Measurements from ENCODE around the gene ZNF837. TPM values are rescaled to one million over a fixed set of nuclear protein-coding genes. Genes with fewer than 3 reads are reported as not detected.
A peak's percentile ranks its signal among the peaks of the same experiment; 100 is the strongest.

The ZNF837 gene
- total and polyA plus RNA-seq, 2 of the 13 experiments (the other 11 are each of a cell fraction or from before 2014, with no cell fraction given) = 0.29 to 1.3 TPM

DNA sequence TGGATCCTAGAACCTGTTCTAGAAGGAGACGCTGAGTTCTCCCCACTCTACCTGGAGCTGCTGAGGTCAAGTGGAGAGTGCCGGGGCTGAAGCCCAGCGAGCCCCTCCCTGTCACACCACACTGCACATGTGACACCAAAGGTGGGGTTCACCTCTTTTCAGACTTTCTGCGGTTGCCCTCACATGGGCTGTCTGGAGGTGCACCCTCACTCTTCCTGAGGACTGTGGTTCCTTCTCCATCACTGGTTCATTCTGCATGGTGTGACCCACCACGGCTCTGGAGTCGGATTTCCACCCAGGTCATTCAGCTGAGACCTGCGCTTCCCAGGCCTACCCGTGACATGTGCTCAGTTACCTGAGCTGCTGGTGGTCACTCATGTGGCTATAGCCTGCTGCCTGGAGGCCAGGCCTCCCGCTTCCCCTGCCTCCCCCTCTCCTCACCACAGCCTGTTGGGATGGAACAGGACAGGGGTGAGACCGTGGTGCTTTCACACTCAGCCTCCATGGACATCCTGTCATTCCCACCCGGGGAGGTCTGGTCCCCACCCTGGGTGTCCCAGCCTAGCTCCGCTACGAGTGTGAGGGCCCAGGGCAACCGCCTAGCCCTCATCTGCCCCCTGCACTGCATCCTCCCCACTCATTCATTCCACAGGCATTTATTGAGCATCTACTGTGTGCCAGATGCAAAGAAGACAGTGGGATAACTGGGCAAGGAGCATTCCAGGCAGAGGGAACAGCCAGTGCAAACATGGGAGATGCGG lies 26.9 kb downstream of the ZNF837 start (continued):
- TF ChIP-seq, protein P1, sequence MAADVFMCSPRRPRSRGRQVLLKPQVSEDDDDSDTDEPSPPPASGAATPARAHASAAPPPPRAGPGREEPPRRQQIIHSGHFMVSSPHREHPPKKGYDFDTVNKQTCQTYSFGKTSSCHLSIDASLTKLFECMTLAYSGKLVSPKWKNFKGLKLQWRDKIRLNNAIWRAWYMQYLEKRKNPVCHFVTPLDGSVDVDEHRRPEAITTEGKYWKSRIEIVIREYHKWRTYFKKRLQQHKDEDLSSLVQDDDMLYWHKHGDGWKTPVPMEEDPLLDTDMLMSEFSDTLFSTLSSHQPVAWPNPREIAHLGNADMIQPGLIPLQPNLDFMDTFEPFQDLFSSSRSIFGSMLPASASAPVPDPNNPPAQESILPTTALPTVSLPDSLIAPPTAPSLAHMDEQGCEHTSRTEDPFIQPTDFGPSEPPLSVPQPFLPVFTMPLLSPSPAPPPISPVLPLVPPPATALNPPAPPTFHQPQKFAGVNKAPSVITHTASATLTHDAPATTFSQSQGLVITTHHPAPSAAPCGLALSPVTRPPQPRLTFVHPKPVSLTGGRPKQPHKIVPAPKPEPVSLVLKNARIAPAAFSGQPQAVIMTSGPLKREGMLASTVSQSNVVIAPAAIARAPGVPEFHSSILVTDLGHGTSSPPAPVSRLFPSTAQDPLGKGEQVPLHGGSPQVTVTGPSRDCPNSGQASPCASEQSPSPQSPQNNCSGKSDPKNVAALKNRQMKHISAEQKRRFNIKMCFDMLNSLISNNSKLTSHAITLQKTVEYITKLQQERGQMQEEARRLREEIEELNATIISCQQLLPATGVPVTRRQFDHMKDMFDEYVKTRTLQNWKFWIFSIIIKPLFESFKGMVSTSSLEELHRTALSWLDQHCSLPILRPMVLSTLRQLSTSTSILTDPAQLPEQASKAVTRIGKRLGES (CRISPR knock-in tag; IDR thresholded peaks at IDR 0.05; ENCODE audit: borderline replicate concordance) = no peak
- TF ChIP-seq MTF2 (CRISPR knock-in tag; IDR thresholded peaks at IDR 0.05; ENCODE audit: borderline replicate concordance) = no peak
- TF ChIP-seq, protein P2, sequence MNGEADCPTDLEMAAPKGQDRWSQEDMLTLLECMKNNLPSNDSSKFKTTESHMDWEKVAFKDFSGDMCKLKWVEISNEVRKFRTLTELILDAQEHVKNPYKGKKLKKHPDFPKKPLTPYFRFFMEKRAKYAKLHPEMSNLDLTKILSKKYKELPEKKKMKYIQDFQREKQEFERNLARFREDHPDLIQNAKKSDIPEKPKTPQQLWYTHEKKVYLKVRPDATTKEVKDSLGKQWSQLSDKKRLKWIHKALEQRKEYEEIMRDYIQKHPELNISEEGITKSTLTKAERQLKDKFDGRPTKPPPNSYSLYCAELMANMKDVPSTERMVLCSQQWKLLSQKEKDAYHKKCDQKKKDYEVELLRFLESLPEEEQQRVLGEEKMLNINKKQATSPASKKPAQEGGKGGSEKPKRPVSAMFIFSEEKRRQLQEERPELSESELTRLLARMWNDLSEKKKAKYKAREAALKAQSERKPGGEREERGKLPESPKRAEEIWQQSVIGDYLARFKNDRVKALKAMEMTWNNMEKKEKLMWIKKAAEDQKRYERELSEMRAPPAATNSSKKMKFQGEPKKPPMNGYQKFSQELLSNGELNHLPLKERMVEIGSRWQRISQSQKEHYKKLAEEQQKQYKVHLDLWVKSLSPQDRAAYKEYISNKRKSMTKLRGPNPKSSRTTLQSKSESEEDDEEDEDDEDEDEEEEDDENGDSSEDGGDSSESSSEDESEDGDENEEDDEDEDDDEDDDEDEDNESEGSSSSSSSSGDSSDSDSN (CRISPR knock-in tag; IDR thresholded peaks at IDR 0.05) = peak; percentile 1; the same call in 1 of the 2 replicates
- TF ChIP-seq ZBTB3 (CRISPR knock-in tag; IDR thresholded peaks at IDR 0.05; ENCODE audit: borderline replicate concordance, low read depth) = no peak
- TF ChIP-seq ZFP82 (CRISPR knock-in tag; IDR thresholded peaks at IDR 0.05; ENCODE audit: borderline replicate concordance) = no peak
- TF ChIP-seq KDM5B (CRISPR knock-in tag; IDR thresholded peaks at IDR 0.05; ENCODE audit: borderline replicate concordance) = 0 out of 2 replicates have a peak, but pooled peaks have one; percentile 27
- 0 out of 2 replicates have a peak, but pooled peaks have one; percentile 26 for TF ChIP-seq PHF21A (CRISPR knock-in tag; IDR thresholded peaks at IDR 0.05)
- TF ChIP-seq, protein P3, sequence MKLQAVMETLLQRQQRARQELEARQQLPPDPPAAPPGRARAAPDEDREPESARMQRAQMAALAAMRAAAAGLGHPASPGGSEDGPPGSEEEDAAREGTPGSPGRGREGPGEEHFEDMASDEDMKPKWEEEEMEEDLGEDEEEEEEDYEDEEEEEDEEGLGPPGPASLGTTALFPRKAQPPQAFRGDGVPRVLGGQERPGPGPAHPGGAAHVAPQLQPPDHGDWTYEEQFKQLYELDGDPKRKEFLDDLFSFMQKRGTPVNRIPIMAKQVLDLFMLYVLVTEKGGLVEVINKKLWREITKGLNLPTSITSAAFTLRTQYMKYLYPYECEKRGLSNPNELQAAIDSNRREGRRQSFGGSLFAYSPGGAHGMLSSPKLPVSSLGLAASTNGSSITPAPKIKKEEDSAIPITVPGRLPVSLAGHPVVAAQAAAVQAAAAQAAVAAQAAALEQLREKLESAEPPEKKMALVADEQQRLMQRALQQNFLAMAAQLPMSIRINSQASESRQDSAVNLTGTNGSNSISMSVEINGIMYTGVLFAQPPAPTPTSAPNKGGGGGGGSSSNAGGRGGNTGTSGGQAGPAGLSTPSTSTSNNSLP (IDR thresholded peaks at IDR 0.05; ENCODE audit: low read depth, low read length) = no peak
- 0 out of 2 replicates have a peak, but pooled peaks have one; percentile 52 for TF ChIP-seq ZNF766 (CRISPR knock-in tag; IDR thresholded peaks at IDR 0.05; ENCODE audit: borderline replicate concordance)
- no peak for TF ChIP-seq TGIF2 (CRISPR knock-in tag; IDR thresholded peaks at IDR 0.05)
- no peak for TF ChIP-seq ZNF326 (CRISPR knock-in tag; IDR thresholded peaks at IDR 0.05; ENCODE audit: borderline replicate concordance)
- no peak for TF ChIP-seq DNMT1 (CRISPR knock-in tag; IDR thresholded peaks at IDR 0.05)
- no peak for TF ChIP-seq SNRNP70 (IDR thresholded peaks at IDR 0.05; ENCODE audit: low read depth, low read length)
- TF ChIP-seq NR2C2 (CRISPR knock-in tag; IDR thresholded peaks at IDR 0.05; ENCODE audit: borderline replicate concordance) = peak; percentile 44; the same call in 1 of the 2 replicates
- TF ChIP-seq, protein P4, sequence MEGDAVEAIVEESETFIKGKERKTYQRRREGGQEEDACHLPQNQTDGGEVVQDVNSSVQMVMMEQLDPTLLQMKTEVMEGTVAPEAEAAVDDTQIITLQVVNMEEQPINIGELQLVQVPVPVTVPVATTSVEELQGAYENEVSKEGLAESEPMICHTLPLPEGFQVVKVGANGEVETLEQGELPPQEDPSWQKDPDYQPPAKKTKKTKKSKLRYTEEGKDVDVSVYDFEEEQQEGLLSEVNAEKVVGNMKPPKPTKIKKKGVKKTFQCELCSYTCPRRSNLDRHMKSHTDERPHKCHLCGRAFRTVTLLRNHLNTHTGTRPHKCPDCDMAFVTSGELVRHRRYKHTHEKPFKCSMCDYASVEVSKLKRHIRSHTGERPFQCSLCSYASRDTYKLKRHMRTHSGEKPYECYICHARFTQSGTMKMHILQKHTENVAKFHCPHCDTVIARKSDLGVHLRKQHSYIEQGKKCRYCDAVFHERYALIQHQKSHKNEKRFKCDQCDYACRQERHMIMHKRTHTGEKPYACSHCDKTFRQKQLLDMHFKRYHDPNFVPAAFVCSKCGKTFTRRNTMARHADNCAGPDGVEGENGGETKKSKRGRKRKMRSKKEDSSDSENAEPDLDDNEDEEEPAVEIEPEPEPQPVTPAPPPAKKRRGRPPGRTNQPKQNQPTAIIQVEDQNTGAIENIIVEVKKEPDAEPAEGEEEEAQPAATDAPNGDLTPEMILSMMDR (CRISPR knock-in tag; IDR thresholded peaks at IDR 0.05) = no peak
- TF ChIP-seq, protein P5, sequence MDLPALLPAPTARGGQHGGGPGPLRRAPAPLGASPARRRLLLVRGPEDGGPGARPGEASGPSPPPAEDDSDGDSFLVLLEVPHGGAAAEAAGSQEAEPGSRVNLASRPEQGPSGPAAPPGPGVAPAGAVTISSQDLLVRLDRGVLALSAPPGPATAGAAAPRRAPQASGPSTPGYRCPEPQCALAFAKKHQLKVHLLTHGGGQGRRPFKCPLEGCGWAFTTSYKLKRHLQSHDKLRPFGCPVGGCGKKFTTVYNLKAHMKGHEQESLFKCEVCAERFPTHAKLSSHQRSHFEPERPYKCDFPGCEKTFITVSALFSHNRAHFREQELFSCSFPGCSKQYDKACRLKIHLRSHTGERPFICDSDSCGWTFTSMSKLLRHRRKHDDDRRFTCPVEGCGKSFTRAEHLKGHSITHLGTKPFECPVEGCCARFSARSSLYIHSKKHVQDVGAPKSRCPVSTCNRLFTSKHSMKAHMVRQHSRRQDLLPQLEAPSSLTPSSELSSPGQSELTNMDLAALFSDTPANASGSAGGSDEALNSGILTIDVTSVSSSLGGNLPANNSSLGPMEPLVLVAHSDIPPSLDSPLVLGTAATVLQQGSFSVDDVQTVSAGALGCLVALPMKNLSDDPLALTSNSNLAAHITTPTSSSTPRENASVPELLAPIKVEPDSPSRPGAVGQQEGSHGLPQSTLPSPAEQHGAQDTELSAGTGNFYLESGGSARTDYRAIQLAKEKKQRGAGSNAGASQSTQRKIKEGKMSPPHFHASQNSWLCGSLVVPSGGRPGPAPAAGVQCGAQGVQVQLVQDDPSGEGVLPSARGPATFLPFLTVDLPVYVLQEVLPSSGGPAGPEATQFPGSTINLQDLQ (CRISPR knock-in tag; IDR thresholded peaks at IDR 0.05) = peak; percentile 73; the same call in 1 of the 2 replicates
